Pulmonary artery endothelial cell (primary cell): Measurements from ENCODE around the gene MYH7B. TPM values are rescaled to one million over a fixed set of nuclear protein-coding genes. Genes with fewer than 3 reads are reported as not detected.

Experiments used
- DNase-seq: peaks from one replicate; pipeline ENCODE4 v3.0.0-alpha.2; 2011; ENCODE audit warnings: low read depth, low spot score
- total RNA-seq: library from RNA; depleted of rRNA; stranded (reverse); fragments of >200 nt; gene quantifications from 2 replicates; pipeline ENCODE4 v1.2.3, GENCODE V29; 2014

The MYH7B gene
- total RNA-seq, 1 donor from 2014 or later: 0.13 TPM

GRCh38 chr20:34974246-34974645, 18.6 kb downstream of the MYH7B start:
- DNase-seq: no peak

GRCh38 chr20:34976286-34976685, 20.6 kb downstream of the MYH7B start:
- no peak for DNase-seq

- DNase-seq: no peak
These were observed 21.9 kb downstream of the MYH7B start for GRCh38 chr20:34977365-34978091.

GRCh38 chr20:34978092-34978744, 22.6 kb downstream of the MYH7B start:
- DNase-seq: no peak

- no peak for DNase-seq
These were observed 23.9 kb downstream of the MYH7B start for GRCh38 chr20:34979366-34980153.

- no peak for DNase-seq
These were observed 25.0 kb downstream of the MYH7B start for GRCh38 chr20:34980543-34981233.

GRCh38 chr20:34982270-34983088, 26.8 kb downstream of the MYH7B start:
- DNase-seq: no peak

- DNase-seq: no peak
These were observed 27.6 kb downstream of the MYH7B start for GRCh38 chr20:34983089-34983820.

DNA sequence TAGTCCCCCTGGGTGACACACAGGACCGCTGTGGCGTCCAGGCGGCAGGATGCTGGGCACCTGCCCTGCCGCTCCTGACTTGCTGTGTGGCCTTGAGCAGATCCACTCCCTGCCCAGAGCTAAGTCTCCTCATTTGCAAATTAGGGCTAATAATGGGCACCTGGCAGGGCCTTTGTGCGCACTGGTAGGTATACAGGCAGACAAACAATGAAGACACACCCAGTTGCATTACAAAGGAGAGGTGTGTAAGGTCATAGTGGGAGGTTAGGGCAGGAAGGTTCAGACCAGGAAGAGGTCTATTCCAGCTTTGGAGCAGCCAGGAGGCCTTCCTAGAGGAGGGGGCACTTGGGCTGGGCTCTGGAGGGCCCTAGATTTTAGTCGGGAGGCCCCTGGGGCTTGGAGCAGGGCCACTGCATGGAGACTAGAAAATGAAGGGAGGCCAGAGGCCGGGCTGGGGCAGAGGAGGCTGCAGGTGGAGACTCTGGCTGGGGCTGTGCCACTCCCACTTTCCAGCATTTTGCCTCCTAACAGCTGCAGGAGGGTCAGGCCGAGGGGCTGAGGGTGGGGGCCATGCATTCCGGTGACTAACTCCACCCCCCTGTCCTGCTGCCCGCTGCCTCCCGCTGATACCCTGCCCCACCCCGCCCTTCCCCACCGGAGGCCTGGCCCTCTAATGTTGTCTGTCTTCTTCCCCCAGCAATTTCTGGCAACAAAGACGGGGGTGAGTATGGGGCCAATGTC, 28.5 kb downstream of the MYH7B start:
- DNase-seq: no peak

- DNase-seq: no peak
These were observed 29.1 kb downstream of the MYH7B start for GRCh38 chr20:34984756-34985261.

- DNase-seq: no peak
These were observed 30.0 kb downstream of the MYH7B start for GRCh38 chr20:34985461-34986310.

GRCh38 chr20:34986311-34987287, 30.9 kb downstream of the MYH7B start:
- DNase-seq: no peak

DNA sequence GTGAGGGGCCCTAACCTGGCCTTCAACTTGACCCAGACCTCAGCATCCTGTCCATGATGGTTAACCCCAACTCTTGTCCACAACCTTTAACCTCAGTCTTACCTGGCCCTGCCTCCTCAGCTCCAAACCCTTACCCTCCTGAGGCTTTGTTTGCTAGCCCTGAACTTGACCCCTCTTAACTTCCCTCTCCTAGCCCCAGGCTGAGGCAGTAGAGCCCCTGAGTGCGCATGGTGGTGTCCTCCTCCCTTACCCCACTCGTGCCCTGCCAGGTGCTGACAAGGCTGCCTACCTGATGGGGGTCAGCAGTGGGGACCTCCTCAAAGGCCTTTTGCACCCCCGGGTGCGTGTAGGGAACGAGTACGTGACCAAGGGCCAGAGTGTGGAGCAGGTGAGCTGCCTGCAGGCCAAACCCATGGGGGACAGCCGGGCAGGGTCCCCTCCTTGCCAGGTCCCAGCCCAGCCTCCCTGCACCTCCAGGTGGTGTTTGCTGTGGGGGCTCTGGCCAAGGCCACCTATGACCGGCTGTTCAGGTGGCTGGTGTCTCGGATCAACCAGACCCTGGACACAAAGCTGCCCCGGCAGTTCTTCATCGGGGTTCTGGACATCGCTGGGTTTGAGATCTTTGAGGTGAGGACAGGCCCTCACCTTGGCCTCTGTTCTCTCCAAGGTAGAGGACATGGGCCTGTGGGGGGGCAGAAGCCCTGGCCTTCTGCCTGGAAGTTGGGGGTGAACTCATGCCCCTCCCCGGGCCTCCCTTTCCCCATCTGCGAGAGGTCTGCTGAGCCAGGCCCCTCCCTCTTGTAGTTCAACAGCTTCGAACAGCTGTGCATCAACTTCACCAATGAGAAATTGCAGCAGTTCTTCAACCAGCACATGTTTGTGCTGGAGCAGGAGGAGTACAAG, 31.9 kb downstream of the MYH7B start:
- DNase-seq: no peak

DNA sequence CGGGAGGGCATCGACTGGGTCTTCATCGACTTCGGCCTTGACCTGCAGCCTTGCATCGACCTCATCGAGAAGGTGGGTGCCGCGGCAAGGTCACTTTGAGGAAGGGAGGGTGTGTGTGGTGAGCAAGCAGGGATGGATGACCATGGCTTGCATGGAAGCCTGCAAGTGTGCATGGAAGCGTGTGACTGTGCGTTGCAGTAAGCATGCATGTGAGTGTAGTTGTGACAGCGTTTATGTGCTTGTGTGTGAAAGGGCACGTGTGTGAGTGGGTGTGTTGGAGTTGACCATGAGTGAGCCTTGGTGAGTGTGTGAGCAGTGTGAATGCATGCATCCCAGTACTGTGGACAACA, 32.5 kb downstream of the MYH7B start:
- no peak for DNase-seq

DNA sequence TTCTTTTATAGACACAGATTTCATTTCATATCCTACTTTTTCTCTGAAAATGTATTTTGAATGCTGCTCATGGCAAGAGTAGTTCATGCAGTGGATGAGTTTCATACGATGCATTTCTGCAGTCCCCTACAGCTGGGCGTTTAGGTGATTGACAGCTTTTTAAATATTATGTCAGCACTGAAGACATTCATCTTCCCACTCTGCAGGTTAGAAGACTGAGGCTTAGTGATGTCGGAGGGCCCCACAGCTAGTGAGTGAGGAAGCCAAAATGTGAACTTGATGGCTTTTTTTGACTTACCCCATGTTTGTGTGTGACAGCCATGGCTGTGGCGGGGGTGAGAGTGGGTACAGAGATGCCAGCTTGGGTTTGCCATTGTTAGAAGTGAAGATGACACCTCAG, 33.5 kb downstream of the MYH7B start:
- DNase-seq: no peak

DNA sequence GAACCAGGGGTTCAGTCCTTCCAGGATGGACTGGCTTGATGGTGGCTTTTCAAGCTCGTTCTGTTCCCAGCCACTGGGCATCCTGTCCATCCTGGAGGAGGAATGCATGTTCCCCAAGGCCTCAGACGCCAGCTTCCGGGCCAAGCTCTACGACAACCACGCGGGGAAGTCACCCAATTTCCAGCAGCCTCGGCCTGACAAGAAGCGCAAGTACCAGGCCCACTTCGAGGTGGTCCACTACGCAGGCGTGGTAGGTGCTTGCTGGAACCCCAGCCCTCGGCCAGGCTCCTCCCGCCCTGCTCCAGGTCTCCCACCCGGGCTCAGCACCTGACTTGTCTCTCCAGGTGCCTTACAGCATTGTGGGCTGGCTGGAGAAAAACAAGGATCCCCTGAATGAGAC, 34.0 kb downstream of the MYH7B start:
- DNase-seq: no peak
